HG03095 (cell line): ENCODE data around the gene COASY.

Source experiments
- ATAC-seq: cut with Tn5 transposase; IDR thresholded peaks from one replicate; pipeline ENCODE4 v1.9.1; 2021; ENCODE audit warnings: moderate library complexity; ENCODE audit not compliant: unreplicated experiment

The COASY gene

GRCh38 chr17:42609814-42610801 is 48.2 kb downstream of the COASY start:
- ATAC-seq, result peak; percentile 9

GRCh38 chr17:42612013-42612412 is 50.1 kb downstream of the COASY start:
- no peak for ATAC-seq

DNA sequence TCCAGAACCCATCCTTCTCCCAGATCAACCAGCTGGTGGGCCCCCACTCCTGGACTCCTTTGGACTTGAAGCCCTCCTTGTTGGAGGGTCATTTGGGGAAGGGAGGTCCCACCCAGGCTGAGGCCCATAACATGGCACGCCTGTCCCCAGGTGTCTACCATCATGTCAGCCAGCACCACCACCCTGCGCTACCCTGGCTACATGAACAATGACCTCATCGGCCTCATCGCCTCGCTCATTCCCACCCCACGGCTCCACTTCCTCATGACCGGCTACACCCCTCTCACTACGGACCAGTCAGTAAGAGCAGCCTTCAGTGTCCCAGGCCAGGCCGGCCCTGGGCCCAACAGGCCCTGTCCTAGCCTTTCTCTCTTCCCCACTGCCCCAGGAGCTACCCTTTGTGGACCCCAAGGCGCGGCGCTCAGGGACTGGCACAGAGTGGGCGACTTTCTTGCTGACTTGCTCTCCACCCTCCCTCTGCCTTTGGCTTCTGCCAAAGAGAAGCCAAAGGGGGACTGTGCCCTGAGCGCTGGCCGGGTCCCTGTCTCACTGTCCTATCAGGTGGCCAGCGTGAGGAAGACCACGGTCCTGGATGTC is 51.8 kb downstream of the COASY start:
- ATAC-seq, result no peak
